T1000 (cell line): ENCODE measurements around the gene PIM3.
A peak's percentile ranks its signal among the peaks of the same experiment; 100 is the strongest.

Source experiments
- DNase-seq: peaks from one replicate; lab custom pipeline; 2025; ENCODE audit warnings: mixed read lengths; lab: John Stamatoyannopoulos, UW

Gene PIM3

GRCh38 chr22:49960159-49961004, at the start of gene PIM3:
PIM3 (plus strand) TSS chr22:49960772; CDS start chr22:49960948, 176 bp downstream.
- peak; percentile 85 for DNase-seq

GRCh38 chr22:49911881-49912625, 48.5 kb upstream of the PIM3 start:
- DNase-seq: no peak

- no peak for DNase-seq
These were observed 47.5 kb upstream of the PIM3 start for GRCh38 chr22:49913026-49913425.

GRCh38 chr22:49913446-49913845, 47.1 kb upstream of the PIM3 start:
- no peak for DNase-seq

- DNase-seq: no peak
These were observed 46.3 kb upstream of the PIM3 start for GRCh38 chr22:49914256-49914655.

GRCh38 chr22:49915610-49916009, 45.0 kb upstream of the PIM3 start:
- no peak for DNase-seq

- no peak for DNase-seq
These were observed 43.7 kb upstream of the PIM3 start for GRCh38 chr22:49916831-49917230.

GRCh38 chr22:49917974-49918910, 42.3 kb upstream of the PIM3 start, which contains the start of the genes ALG12 and CRELD2:
ALG12 (minus strand) TSS chr22:49918438; CDS start chr22:49913765, 4,673 bp downstream.
CRELD2 (plus strand) TSS chr22:49918634; CDS start chr22:49918770, 136 bp downstream.
- DNase-seq: peak; percentile 84

GRCh38 chr22:49918911-49919881, 41.4 kb upstream of the PIM3 start:
- DNase-seq: no peak

GRCh38 chr22:49920859-49921258, 39.7 kb upstream of the PIM3 start:
- DNase-seq: no peak

GRCh38 chr22:49921508-49922278, 38.9 kb upstream of the PIM3 start:
- DNase-seq: no peak

GRCh38 chr22:49922484-49922883, 38.1 kb upstream of the PIM3 start:
- no peak for DNase-seq

GRCh38 chr22:49922926-49923325, 37.6 kb upstream of the PIM3 start:
- no peak for DNase-seq

GRCh38 chr22:49923445-49923844, 37.1 kb upstream of the PIM3 start:
- DNase-seq: no peak

- DNase-seq: no peak
These were observed 36.3 kb upstream of the PIM3 start for GRCh38 chr22:49924113-49924833.

- no peak for DNase-seq
These were observed 34.9 kb upstream of the PIM3 start for GRCh38 chr22:49925525-49926128.

- no peak for DNase-seq
These were observed 33.7 kb upstream of the PIM3 start for GRCh38 chr22:49926916-49927315.

- no peak for DNase-seq
These were observed 32.9 kb upstream of the PIM3 start for GRCh38 chr22:49927483-49928184.
